Esophagus muscularis mucosa (tissue), 4 donors: ENCODE results near the gene TRPC3.

ENCODE experiments used
- EP300 ChIP-seq: sonication (generic); formaldehyde crosslinking; IDR thresholded peaks from one replicate; pipeline ENCODE4 v1.6.1; 2017; ENCODE audit warnings: antibody characterized with exemption
- POLR2A ChIP-seq: fragments of 450-650 bp; IDR thresholded peaks from one replicate; pipeline ENCODE4 v1.6.1; 2017; ENCODE audit warnings: antibody characterized with exemption, moderate library complexity, mild to moderate bottlenecking, low read depth
- POLR2AphosphoS5 ChIP-seq, 2 donors: sonication (generic); formaldehyde crosslinking; IDR thresholded peaks; one replicate each; pipeline ENCODE4 v1.6.1; 2017; ENCODE audit warnings: antibody characterized with exemption in 2 of 2
- TF ChIP-seq, protein P1 (sequence below), 3 experiments: fragments of 200-600 bp in 2 of 3; fragments of 450-650 bp in 1 of 3; sonication (generic) in 2 of 3; IDR thresholded peaks; one replicate each; pipeline ENCODE4 v1.5.1; 2017 to 2019; ENCODE audit warnings: antibody characterized with exemption in 3 of 3, mild to moderate bottlenecking in 2 of 3, moderate library complexity in 1 of 3

DNA sequence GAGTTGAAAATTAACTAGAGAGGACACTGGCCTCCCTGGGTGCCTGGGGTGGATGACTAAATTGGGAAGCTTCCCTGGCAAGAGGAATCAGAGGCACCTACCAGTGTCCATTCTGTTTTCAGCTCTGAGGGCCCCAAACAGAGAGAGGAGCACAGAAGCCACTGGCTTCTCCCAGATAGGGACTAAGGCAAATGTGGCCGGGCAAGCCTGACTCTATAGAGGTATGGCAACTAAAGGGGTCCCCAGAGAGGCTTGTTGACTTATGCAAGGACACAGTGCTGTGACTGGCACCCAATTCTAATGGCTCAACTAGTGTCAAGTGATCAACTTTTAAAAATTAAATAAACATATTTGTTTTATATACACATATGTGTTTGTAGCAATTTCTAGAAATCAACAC lies 17.2 kb downstream of the TRPC3 start:
- no peak for TF ChIP-seq POLR2A
- TF ChIP-seq, protein P1, sequence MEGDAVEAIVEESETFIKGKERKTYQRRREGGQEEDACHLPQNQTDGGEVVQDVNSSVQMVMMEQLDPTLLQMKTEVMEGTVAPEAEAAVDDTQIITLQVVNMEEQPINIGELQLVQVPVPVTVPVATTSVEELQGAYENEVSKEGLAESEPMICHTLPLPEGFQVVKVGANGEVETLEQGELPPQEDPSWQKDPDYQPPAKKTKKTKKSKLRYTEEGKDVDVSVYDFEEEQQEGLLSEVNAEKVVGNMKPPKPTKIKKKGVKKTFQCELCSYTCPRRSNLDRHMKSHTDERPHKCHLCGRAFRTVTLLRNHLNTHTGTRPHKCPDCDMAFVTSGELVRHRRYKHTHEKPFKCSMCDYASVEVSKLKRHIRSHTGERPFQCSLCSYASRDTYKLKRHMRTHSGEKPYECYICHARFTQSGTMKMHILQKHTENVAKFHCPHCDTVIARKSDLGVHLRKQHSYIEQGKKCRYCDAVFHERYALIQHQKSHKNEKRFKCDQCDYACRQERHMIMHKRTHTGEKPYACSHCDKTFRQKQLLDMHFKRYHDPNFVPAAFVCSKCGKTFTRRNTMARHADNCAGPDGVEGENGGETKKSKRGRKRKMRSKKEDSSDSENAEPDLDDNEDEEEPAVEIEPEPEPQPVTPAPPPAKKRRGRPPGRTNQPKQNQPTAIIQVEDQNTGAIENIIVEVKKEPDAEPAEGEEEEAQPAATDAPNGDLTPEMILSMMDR (IDR thresholded peaks at IDR 0.05), result no peak
- no peak for TF ChIP-seq EP300
- no peak for TF ChIP-seq POLR2AphosphoS5 (IDR thresholded peaks at IDR 0.05)
